Measurements from ENCODE around the gene FAM124B. TPM values are rescaled to one million over a fixed set of nuclear protein-coding genes. Genes with fewer than 3 reads are reported as not detected.

The FAM124B gene
- total RNA-seq, 1 experiment from 2014 or later = 0.83 TPM

GRCh38 chr2:224343226-224343625 is 58.7 kb downstream of the FAM124B start:
- Histone ChIP-seq H4K20me1 (ENCODE audit: control insufficient read depth, insufficient read depth, insufficient read length) (no peaks in the 10 kb centered on the region), H3K4me2 (ENCODE audit: insufficient read depth, insufficient read length, low read length) (no peak overlapping the region), H3K23me2 (ENCODE audit: insufficient read length, low read depth, low read length, poor library complexity, severe bottlenecking) (no peaks in the 10 kb centered on the region), H3K56ac (ENCODE audit: insufficient read length, low read depth, low read length) (no peak overlapping the region), H3K23ac (ENCODE audit: insufficient read length, low read depth, low read length) (no peak overlapping the region), H2BK120ac (ENCODE audit: low read depth, low read length, poor library complexity, severe bottlenecking) (no peak overlapping the region), H2AK5ac (ENCODE audit: insufficient read length, low read length) (no peak overlapping the region), H2BK15ac (ENCODE audit: low read depth, low read length) (no peak overlapping the region), H3K9ac (ENCODE audit: extremely low read depth, insufficient read length, low read length) (no peak overlapping the region), H3K27ac (ENCODE audit: insufficient read length, low read depth, low read length) (no peak overlapping the region), H3K14ac (ENCODE audit: insufficient read depth, low read length) (no peak overlapping the region), H3K79me1 (ENCODE audit: insufficient read depth, low read depth, low read length, poor library complexity, severe bottlenecking) (no peaks in the 10 kb centered on the region), H3T11ph (ENCODE audit: low read length) (no peak overlapping the region), H3K4me1 (ENCODE audit: insufficient read depth, low read length) (no peaks in the 10 kb centered on the region), H4K5ac (ENCODE audit: insufficient read length, low read depth, low read length) (no peak overlapping the region), H3K4ac (ENCODE audit: low read depth, low read length) (no peak overlapping the region), H4K91ac (ENCODE audit: insufficient read length, low read depth, low read length) (no peak overlapping the region), H2BK12ac (ENCODE audit: insufficient read length, low read depth, low read length) (no peak overlapping the region), H2BK20ac (ENCODE audit: low read depth, low read length, poor library complexity, severe bottlenecking) (no peak overlapping the region), H3K18ac (ENCODE audit: insufficient read length, low read depth, low read length) (no peak overlapping the region), H3K27me3 (ENCODE audit: insufficient read depth, low read length) (no peaks in the 10 kb centered on the region), H2BK5ac (ENCODE audit: insufficient read length, low read length) (no peak overlapping the region), H3K79me2 (ENCODE audit: insufficient read depth, low read length) (no peaks in the 10 kb centered on the region), H2AFZ (ENCODE audit: low read length) (no peak overlapping the region), H3K9me3 (ENCODE audit: control insufficient read depth, low read depth, low read length) (no peaks in the 10 kb centered on the region), H4K8ac (replicated peaks; ENCODE audit: insufficient read length, low read depth, low read length) (no peak overlapping the region)
- WGBS (ENCODE audit: extremely low coverage, insufficient read length, low lambda C conversion rate) = no CpG with 5 or more reads among the region's 4 CpGs
- TF ChIP-seq, protein P1, sequence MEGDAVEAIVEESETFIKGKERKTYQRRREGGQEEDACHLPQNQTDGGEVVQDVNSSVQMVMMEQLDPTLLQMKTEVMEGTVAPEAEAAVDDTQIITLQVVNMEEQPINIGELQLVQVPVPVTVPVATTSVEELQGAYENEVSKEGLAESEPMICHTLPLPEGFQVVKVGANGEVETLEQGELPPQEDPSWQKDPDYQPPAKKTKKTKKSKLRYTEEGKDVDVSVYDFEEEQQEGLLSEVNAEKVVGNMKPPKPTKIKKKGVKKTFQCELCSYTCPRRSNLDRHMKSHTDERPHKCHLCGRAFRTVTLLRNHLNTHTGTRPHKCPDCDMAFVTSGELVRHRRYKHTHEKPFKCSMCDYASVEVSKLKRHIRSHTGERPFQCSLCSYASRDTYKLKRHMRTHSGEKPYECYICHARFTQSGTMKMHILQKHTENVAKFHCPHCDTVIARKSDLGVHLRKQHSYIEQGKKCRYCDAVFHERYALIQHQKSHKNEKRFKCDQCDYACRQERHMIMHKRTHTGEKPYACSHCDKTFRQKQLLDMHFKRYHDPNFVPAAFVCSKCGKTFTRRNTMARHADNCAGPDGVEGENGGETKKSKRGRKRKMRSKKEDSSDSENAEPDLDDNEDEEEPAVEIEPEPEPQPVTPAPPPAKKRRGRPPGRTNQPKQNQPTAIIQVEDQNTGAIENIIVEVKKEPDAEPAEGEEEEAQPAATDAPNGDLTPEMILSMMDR (conservative IDR thresholded peaks at IDR 0.05) = no peak
- no peak overlapping the region for H3K27ac Mint-ChIP-seq
- H3K4me1 Mint-ChIP-seq = no peaks in the 10 kb centered on the region; a peak in 1 of 4 replicates
- DNase-seq = no peak
- peaks cover 4 to 9% (median 4%) of the 10 kb centered on the region in 3 experiments; a peak in 5 of 7 replicates for H3K36me3 Mint-ChIP-seq (ENCODE audit: insufficient read depth in 1 of 3, low read depth in 3 of 3)
- H3K27me3 Mint-ChIP-seq (ENCODE audit: low read depth) = peaks cover under 1% of the 10 kb centered on the region; the same call in 1 of the 2 replicates
- H3K4me3 Mint-ChIP-seq = no peak overlapping the region
- H3K9me3 Mint-ChIP-seq = peaks cover 6 to 10% of the 10 kb centered on the region in 2 experiments; a peak in 4 of 5 replicates
